NCI-H226 (cell line): ENCODE data around the gene TREX2.
A peak's percentile ranks its signal among the peaks of the same experiment; 100 is the strongest.

Source experiments
- DNase-seq: peaks from one replicate; pipeline ENCODE4 v3.0.0-alpha.2; 2015

Gene TREX2

GRCh38 chrX:153433161-153433680 is 12.6 kb downstream of the TREX2 start:
- DNase-seq, result no peak

DNA sequence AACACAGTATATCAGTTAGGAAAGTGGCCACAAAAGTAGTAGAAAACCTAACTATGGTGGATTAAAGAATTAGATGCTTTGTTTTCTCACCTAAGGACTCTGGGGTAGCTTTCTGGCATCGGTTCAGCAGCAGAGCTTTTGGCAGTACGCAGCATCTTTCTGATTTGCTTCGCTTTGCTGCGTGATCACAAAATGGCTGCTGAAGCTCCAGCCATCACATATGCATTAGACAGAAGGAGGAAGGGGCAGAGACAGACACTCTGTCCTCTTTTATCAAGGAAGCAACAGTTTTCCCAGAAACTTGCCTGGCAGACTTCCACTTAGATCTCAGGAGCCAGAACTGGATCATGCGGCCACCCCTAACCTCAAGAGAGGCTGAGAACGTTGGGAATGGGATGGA is 15.1 kb downstream of the TREX2 start:
- DNase-seq, result no peak

- no peak for DNase-seq
These were observed 19.7 kb downstream of the TREX2 start for GRCh38 chrX:153426204-153426603.

DNA sequence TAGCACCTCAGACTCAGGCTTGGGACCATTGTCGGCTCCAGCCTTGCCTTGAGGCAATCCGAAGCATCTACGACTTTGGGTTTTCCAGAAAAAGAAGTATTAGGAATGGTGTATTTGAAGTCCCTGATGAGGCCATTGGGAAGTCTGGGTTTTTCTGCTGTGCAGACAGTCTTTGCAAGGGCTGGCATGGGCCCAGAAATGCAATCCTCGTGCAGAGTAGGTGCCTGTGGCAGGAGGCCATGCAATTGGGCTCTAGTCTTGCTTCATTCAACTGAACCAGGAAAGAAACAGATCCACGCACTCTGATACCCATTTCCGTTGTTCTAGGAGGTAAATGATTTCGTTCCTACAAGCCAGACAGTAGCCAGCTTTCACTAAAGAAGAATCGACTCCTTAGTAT is 22.2 kb downstream of the TREX2 start:
- DNase-seq, result no peak

DNA sequence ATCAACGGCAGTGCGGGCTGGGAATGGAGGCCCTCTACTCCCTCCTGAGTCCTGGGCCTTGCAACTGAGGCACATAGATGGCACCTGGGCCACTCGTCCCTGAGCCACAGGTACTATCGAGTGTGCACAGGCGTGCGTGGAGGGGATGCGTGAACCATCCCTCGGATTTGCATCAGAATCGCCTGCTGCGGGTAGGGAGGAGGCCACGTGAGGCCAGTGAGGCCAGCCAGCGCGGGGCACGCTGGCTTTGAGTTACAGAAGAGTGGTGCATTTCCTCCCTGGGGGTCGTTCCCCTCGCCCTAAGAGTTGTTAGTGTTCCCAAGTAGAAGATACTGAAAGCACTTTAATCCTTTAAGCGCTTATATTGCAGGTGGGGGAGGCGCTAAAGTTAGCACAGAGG is 24.0 kb downstream of the TREX2 start:
- no peak for DNase-seq

DNA sequence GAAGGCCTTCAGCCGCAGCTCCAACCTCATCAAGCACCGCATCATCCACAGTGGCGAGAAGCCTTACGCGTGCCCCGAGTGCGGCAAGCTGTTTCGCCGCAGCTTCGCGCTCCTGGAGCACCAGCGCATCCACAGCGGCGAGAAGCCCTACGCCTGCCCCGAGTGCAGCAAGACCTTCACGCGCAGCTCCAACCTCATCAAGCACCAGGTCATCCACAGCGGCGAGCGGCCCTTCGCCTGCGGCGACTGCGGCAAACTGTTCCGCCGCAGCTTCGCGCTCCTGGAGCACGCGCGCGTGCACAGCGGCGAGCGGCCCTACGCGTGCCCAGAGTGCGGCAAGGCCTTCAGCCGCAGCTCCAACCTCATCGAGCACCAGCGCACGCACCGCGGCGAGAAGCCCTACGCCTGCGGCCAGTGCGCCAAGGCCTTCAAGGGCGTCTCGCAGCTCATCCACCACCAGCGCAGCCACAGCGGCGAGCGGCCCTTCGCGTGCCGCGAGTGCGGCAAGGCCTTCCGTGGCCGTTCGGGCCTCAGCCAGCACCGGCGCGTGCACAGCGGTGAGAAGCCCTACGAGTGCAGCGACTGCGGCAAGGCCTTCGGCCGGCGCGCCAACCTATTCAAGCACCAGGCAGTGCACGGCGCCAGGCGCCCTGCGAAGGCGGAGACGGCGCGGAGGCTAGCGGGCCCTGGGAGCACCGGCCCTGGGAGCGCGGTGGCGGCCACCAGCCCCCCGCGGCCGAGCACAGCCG is 24.8 kb downstream of the TREX2 start:
- no peak for DNase-seq

GRCh38 chrX:153417637-153418036 is 28.2 kb downstream of the TREX2 start:
- DNase-seq, result no peak

GRCh38 chrX:153416781-153417450 is 28.9 kb downstream of the TREX2 start:
- DNase-seq, result no peak

- no peak for DNase-seq
These were observed 30.9 kb downstream of the TREX2 start for GRCh38 chrX:153414856-153415510.

GRCh38 chrX:153413731-153414130 is 32.1 kb downstream of the TREX2 start:
- no peak for DNase-seq

DNA sequence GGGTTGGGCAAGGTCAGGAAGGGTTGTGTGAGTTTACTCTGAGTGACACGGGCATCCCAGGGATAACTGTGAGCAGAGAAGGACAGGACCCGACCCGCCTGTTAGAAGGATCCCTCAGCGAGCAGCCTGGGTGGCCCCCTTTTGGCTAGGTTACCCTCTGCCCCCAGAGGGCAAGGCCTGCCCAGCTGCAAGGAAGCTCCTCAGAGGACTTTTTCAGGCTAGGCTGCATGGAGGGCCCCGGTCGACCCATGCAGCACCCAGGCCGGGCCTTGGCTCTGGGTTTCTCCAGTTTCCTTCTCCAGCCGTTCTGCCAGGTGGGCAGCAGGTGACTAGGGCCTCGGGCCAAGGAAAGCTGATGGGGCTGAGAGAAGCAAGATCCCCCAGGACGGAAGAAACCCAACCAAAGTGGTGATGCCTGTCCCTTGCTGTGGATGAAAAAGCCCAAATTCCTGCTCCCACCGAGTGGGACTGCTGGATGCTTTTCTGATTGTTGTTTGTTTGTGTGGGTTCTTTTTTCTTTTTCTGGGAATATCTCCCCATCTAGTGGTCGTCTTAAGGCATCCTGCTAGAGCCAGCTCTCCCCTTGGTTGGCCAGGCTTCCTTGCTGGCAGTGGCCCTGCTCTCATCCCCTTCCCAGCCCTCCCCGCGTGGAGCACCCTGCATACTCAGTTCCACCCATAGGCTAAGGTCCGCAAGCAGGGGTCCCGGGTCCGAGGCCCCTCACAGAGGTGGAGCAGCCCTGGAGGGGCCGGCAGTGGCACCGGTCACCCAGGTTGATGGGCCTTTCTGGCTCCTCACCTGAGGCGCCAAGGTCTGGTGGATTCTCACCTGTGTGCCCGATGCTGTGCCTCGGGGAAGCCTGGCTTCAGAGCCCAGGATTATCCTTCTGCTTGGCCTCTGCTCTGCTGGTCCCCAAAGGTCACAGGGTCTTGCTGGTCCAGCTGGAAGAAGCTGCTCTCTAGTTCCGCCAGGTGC is 32.8 kb downstream of the TREX2 start:
- no peak for DNase-seq

DNA sequence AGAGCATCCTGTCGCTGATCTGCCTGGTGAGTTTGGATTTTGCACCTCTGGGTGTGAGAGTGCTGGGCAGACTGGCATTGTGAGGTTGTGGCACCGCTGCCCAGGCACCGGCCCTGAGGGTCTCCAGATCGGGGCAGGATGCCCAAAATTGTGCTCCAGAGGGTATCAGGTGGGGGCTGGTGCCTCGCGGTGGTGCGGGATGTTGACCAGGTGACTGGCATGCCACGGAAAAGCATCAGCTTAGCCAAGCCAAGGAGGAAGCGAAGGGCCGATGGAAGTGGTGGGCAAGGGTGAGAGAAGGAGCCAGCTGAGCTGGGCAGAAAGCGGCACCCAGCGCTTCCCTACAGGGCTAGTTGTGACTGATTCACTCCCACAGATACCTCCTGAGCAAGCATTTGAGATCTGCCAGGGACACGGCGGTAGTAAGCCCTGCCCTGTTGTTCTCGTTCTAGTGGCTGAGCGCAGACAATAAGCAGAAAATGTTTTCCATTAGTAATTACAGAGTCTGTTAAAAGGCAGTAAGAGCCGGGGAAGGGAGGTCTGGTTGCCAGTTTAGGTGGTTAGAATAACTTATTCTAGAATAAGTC is 33.8 kb downstream of the TREX2 start:
- DNase-seq, result no peak

DNA sequence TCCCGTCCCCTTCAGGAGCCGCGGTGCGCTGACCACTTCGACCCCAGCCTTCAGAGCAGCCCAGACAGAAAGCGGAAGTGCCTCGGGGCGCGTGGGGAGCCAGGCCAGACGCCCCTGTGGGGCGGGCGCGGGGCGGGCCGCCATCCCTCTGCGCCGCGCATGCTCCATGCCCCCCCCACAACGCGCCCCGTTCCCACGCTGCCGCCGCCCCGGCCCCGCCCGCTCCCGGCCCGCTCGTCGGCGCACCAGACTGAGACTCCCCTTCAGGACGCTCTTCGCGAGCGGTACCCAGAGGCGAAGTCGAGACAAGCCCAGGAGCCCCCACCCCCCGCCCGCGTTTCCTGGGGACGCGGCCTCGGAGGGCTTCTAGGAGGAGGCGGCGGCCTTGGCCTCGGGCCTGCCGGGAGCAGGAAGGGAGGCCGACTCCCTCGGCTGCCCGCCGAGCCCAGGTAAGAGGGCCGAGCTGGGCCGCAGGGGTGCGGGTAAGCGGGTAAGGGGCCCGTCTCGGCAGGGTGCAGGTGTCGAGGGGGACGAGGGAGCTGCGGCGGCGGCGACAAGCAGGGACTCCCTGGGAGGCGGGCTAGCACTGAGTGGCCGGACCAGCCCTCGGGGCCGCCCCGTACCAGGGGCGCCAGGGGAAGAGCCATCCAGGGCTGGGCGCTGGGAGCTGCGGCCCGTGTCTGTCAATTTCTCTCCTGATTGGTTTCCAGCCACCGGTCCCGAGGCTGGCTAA is 34.4 kb downstream of the TREX2 start, which contains the start of gene ZFP92:
TSS of gene ZFP92 (plus strand) at position 218 of the 733 bp plus-strand sequence. CDS start 6,851 bp downstream, outside the sequence.
- DNase-seq, result peak; percentile 13

GRCh38 chrX:153410888-153411254 is 35.0 kb downstream of the TREX2 start:
- DNase-seq, result no peak

DNA sequence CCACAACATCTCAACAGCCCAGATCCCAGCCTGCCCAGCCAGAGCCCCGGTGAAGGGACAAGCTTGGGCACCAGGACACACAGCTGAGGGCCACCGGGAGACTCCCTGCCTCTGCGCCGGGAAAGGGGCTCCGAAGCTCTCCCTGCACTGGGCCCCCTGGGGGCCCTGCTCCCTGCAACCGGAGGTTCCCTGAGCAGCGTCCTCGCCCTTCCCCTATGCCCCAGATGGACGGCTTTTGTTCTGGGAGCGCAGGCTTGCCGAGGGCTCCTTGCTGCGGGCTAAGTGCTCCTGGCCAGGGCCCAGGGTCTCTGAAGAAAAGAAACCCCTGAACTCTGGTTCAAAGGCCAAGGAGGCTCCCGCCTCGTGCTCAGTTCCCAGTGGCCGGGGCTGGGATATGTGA is 35.5 kb downstream of the TREX2 start:
- DNase-seq, result no peak

- DNase-seq, result no peak
These were observed 36.3 kb downstream of the TREX2 start for GRCh38 chrX:153409414-153410101.

DNA sequence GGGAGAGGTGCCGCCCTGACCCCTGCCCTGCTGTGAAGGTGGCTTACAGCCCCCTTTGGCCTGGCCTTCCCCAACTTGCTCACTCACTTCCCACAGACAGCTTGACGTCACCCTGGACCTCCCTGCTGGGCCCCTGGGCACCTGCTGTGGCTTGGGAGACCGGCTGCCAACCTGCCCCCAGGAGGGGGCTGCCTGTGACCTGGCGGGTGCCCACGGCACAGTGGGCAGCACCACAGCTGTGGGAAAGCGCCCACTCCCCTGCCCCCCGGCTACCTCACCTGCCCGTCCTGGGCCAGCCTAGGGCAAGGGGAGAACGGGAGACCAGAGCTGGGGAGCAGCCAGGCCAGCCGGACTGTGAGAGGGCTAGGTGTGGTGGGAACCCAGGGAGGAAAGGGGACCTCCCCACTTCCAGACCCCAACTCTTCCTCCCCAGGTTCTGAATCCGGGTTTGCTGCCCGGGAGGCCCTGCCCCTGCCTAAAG is 36.9 kb downstream of the TREX2 start:
- no peak for DNase-seq

GRCh38 chrX:153408221-153408721 is 37.6 kb downstream of the TREX2 start:
- no peak for DNase-seq

- DNase-seq, result no peak
These were observed 38.1 kb downstream of the TREX2 start for GRCh38 chrX:153407736-153408135.

- no peak for DNase-seq
These were observed 39.0 kb downstream of the TREX2 start for GRCh38 chrX:153406903-153407302.
